Measurements from ENCODE around the gene TWIST1. TPM values are rescaled to one million over a fixed set of nuclear protein-coding genes. Genes with fewer than 3 reads are reported as not detected.

The TWIST1 gene
- total RNA-seq, 1 donor = 33.2 TPM

GRCh38 chr7:19095353-19095860 lies 22.0 kb downstream of the TWIST1 start:
- no peak for DNase-seq (ENCODE audit: low read depth)
- TF ChIP-seq CTCF (IDR thresholded peaks at IDR 0.05; ENCODE audit: insufficient read depth, low read length) = no peak
- no peak overlapping the region for H3K4me3 ChIP-seq (ENCODE audit: low read depth, low read length)

GRCh38 chr7:19094598-19095352 lies 22.7 kb downstream of the TWIST1 start:
- TF ChIP-seq CTCF (IDR thresholded peaks at IDR 0.05; ENCODE audit: insufficient read depth, low read length) = no peak
- DNase-seq (ENCODE audit: low read depth) = no peak
- H3K4me3 ChIP-seq (ENCODE audit: low read depth, low read length) = no peak overlapping the region

GRCh38 chr7:19094138-19094537 lies 23.3 kb downstream of the TWIST1 start:
- no peak overlapping the region for H3K4me3 ChIP-seq (ENCODE audit: low read depth, low read length)
- no peak for TF ChIP-seq CTCF (IDR thresholded peaks at IDR 0.05; ENCODE audit: insufficient read depth, low read length)
- no peak for DNase-seq (ENCODE audit: low read depth)

- no peak for DNase-seq (ENCODE audit: low read depth)
- no peak for TF ChIP-seq CTCF (IDR thresholded peaks at IDR 0.05; ENCODE audit: insufficient read depth, low read length)
- H3K4me3 ChIP-seq (ENCODE audit: low read depth, low read length) = no peak overlapping the region
These were observed 25.8 kb downstream of the TWIST1 start for GRCh38 chr7:19091550-19092200.

GRCh38 chr7:19090526-19090925 lies 26.9 kb downstream of the TWIST1 start:
- TF ChIP-seq CTCF (IDR thresholded peaks at IDR 0.05; ENCODE audit: insufficient read depth, low read length) = no peak
- no peak for DNase-seq (ENCODE audit: low read depth)
- H3K4me3 ChIP-seq (ENCODE audit: low read depth, low read length) = no peak overlapping the region

- no peak for DNase-seq (ENCODE audit: low read depth)
- no peak for TF ChIP-seq CTCF (IDR thresholded peaks at IDR 0.05; ENCODE audit: insufficient read depth, low read length)
- H3K4me3 ChIP-seq (ENCODE audit: low read depth, low read length) = no peak overlapping the region
These were observed 27.6 kb downstream of the TWIST1 start for GRCh38 chr7:19089797-19090196.

Data from fibroblast of the aortic adventitia (primary cell).